HG03432 (cell line): ENCODE measurements around the gene DLG2.

Experiments used
- ATAC-seq: cut with Tn5 transposase; IDR thresholded peaks from one replicate; pipeline ENCODE4 v1.9.1; 2021; ENCODE audit warnings: mild to moderate bottlenecking, moderate library complexity; ENCODE audit not compliant: unreplicated experiment

The DLG2 gene

DNA sequence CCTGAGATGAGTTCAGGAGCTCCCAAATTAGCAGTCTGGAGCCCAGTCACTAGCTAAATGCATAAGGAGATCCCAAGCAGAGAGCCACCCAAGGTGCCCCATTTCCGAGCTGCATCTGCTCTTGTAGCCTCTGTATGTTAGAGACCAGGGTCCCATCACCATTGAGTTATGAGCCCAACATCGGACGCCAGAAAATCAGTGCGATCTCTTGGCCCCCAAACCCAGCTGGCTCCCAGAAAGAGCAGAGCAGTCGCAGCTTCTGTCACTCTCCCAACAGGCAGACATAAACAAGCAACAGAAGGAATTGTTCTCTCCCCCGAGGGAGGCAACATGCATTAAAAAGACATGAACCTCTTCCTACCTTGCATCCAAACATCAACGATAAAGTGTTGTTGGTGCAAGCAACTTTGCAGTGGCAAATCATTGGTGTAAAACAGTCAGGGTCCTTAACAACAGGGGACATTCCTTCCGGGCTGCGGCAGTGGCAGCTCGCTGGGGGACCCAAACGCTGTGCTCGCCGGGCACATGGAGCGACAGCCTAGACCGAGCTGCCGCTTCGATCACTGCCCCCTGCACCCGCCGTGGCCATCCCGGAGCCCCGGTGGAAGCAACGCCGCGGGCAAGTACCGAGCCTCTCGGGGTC lies 907.1 kb downstream of the DLG2 start:
- ATAC-seq: no peak

DNA sequence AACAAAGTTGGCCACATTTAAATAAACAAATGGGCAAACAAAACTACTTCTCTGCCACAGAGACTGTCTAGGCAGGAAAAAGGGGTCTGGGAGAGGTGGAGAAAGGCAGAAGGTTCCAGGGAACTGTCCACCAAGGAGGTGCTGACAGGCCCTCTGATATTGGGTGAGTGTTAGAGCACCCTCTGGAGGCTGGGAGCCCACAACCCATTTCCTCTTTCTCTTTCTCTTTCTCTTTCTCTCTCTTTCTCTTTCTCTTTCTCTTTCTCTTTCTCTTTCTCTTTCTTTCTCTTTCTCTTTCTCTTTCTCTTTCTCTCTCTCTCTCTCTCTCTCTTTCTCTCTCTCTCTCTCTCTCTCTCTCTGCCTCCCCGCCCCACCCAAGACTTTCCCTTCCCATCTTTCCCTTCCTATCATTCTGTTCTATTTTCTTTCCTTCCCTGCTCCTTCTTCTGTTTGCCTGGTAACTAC lies 912.8 kb downstream of the DLG2 start:
- peak; percentile 93 for ATAC-seq

DNA sequence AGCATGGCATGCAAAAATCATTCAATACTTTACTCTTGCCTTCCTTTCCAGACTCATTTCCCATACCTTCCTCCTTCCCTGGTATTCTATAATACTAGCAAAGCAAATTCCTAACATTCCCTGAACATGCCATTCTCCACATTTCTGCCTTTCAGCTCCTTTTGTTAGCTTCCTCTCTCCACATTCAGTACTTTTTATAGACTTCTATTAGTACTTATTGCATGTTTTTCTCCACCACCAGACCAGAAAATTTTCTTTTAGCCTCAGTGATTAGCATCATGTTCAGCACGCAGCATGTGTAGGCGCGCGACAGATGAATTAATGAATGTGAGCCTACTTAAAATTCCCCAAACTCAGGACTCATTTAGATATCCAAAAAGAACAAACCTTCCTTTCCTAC lies 935.3 kb downstream of the DLG2 start:
- ATAC-seq: no peak

DNA sequence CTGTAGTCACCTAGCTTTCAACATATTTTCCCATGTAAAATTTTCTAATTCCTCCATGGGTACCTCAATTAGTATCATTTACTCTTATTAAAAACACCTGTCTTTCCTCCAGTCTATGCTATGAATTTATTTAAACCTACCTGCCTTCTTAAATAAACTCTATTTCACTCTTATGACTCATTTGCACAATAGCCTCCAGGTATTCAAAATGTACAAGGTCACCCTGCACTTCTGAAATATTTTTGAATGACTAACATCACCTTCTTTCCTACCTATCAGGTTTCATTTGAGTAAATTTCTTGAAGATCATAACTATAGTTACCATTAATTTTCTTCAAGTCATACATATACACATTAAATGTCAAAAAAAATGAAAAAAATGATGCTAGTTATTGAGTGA lies 939.7 kb downstream of the DLG2 start:
- ATAC-seq: no peak

DNA sequence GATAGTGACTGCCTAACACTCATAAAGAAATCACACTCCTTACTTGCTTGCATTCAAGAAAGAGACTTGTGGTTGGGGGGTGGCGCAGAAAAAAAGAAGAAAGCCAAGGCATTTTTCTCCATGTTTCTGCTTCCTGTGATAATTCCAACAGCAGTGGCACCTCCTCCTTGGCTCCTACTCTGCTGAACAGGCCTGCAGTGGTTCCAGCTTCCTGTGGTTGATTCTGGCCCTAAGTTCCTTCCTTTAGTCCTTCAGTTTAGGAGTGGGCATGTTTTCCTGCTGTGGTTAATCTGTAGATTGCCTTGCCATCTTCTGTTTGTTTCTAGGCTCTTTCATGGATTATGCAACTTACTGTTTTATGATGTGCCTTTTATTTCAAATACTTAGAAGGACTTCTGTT lies 940.4 kb downstream of the DLG2 start:
- ATAC-seq: no peak

DNA sequence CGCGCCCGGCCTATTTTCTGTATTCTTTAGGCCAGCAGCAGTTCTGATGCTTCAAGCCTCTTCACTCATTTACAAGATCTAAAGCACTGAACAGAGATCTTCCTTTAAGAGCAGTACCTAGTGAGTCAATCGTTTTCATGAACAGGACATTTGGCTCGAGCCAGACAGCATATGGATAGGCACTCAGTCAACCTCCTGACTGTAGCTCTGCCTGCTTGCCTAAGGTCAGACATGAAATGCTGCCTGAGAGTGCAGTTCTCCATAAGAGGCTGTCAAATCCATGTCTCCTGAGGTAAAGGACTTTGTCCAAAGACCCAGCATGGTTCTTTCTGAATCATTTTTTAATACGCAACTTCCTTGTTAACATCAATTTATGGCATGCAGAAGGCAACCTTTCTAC lies 941.2 kb downstream of the DLG2 start:
- ATAC-seq: no peak

DNA sequence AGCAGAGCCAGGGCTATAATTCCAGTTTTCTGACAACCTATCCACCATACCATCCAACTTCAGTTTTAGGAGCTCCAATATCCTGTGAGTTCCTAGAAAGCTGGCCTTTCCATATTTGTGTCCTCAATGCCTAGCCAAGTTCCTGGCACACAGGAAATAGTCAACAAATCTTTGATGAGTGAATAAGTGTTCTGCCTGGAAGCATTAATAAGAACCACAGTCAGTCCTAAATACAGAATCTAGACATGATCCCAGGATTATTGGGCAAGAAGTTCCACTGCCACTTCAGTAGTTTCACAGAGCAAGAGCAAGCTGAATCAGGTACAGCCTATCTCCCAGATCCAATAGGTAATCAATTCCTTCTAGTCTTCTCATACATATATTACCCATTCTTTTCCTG lies 942.0 kb downstream of the DLG2 start:
- ATAC-seq: no peak

DNA sequence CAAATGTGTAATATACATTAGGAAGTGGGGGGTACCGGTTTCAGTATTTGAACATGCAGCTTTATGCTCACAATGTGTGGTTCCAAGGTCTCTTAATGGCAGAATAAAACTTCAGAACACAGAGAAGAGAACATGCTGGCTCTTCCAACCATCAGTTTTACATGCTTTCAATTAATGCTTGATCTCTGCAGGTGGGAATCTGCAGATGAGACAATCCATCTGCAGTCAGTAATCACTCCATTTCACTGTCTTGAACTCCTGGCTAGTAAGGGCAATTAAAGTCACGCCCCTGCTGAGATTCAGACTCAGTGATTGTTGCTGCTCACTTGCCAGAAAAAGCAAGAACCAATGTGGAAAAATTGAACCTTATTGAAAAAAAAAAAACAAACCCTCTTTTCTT lies 945.7 kb downstream of the DLG2 start:
- no peak for ATAC-seq

DNA sequence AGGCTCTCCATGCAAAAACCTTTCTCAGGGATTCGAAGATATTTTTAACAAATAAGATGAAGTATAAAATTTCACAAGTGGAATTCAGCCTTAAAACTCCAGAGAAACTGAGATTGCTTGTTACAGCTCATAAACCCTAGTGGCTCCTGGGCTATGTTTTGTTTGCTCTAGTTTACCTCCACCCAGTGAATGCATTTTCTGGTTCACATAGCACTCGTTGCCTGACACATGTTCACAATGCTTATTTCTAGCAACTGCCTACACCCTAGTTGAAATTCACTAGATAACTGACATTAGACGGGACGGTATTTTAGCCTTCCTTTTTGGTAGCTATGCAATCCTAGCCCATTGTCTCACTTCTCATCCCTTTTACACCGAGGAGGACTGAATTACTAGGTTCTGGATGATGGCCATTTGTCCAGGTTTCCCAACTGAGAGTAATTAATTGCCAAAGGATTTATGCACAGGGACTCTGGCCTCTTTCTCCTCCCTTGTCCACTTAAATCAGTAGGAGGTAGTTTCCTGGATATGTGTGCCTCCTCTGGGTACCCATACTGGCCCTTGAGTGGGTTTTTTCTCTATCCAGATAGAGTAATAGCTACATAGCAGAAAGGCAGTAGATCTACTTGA lies 951.6 kb downstream of the DLG2 start:
- ATAC-seq: no peak

DNA sequence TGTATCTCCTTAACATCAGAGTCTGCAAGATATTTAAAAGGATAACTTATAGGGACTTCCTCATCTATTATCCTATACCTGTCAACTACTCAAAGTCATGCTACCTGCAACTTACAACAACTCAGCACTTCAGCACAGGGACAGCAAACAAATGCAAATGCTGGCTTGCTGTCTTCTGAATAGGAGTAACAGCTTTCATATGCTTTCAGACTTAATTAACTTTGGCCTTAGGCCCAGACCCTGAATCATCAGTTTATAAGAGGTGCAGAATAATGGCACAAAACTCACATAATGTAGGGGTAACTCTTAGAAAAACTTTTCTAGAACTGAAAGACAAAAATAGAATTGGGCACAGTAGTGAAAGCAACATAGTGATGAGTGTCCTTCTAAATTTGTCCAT lies 953.4 kb downstream of the DLG2 start:
- ATAC-seq: no peak

DNA sequence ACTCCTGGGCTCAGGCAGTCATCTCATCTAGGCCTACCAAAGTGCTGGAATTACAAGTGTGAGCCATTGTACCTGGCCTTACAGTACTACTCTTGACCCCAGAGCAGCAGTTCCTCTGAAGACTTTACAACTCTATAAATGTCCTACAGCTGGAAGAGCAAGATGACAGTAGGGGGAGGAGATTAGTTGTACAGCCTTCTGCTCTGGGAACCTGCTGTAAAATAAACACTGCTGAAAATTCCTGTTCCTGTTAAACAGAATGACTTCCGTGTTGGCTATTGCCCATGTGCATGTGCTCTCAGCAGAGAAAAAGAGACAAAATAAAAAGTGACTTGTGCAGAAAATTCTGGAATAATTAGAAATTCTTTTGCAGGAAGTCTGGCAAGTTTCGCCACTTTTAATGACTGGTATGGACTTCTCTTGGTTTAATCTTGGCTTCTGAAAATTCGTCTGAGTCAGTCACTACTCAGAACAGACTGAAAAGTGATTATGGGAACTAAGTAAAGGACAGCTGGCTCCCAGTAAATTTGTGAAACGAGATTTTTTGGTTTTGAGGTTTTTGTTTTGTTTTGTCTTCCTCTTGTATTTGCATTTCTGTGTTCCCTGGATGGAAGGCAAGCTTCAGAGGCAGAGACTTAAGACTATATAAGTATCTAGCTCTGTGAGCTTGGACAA lies 955.7 kb downstream of the DLG2 start:
- ATAC-seq: no peak

DNA sequence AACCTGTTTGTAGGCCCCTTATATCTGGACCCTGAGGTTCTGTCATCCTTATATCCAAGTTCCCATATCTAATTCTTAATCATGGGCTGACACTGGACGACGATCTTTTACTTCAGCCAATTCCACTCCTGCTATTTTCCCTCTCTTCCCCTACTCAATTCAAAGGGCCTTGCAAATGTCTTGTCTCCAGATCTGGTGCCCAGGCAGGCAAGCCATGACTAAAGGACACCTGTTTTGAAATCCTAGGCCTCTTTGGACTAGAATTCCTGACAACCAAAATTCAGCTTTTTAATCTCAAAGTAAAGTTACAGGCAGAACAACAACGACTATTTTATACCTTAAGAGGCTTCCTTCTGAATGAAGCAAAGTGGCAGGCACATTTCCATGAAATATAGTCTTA lies 963.4 kb downstream of the DLG2 start:
- no peak for ATAC-seq

DNA sequence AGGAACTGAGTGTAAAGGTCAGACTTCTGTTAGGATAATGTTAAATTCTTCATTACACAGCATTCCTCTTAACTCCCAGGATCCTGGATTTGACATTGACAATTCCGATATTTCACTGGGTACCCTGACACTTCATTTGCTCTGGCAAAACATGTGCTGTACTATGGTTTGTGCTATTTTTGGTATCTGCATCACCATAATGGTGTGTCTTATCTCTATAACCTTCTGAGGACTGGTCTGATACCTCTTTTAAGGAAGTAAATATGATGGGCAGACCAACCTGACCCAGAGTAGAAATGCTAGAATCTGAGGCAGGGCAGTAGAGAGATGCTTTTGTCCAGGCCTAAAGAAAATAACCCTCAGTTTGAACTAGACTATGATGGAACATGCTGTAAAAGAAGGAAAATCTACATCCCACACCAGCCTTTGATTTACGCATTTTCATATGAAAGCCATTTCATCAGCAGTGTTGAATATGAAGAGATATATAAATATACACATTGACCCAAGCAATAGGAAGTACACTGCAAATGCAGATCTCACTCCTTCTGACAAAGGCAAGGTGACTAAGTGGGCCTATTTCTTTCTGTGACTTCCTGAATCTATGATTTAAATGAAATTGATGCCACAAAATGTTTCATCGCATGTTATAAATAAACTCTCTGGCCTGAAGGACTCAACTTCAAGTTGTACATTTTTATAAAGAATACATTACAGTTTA lies 966.7 kb downstream of the DLG2 start:
- ATAC-seq: no peak

DNA sequence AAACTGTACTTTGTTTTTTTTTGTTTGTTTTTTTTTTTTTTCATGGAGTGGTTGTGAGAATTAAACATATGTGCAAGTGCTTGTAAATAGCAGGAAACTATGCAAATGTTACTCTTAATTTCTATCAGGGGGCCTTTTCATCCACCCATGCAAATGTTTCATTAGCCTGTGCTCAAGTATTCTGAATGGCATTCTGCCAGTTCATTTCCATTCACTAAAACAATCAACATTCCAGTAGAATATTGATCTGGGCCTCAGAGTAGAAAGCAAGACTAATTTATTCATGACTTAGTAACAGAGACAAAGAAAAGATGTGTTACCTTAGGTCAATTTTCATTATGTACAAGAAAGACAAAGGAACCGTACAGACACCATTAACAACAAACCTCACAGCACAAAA lies 971.4 kb downstream of the DLG2 start:
- ATAC-seq: no peak

DNA sequence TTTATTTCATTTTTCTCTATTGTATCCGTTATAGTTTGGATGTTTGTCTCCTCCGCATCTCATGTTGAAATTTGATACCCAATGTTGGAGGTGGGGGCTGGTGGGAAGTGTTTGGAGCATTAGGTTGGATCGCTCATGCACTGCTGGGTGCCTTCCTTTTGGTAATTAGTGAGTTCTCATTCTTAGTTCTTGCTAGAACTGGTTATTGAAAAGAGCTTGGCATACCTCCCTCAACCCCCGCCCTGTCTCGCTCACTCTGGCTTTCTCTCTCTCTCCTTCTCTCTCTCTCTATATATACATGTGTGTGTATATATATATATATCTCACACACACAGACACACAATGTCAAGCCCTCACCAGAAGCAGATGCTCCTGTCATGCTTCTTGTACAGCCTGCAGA lies 978.7 kb downstream of the DLG2 start:
- no peak for ATAC-seq

DNA sequence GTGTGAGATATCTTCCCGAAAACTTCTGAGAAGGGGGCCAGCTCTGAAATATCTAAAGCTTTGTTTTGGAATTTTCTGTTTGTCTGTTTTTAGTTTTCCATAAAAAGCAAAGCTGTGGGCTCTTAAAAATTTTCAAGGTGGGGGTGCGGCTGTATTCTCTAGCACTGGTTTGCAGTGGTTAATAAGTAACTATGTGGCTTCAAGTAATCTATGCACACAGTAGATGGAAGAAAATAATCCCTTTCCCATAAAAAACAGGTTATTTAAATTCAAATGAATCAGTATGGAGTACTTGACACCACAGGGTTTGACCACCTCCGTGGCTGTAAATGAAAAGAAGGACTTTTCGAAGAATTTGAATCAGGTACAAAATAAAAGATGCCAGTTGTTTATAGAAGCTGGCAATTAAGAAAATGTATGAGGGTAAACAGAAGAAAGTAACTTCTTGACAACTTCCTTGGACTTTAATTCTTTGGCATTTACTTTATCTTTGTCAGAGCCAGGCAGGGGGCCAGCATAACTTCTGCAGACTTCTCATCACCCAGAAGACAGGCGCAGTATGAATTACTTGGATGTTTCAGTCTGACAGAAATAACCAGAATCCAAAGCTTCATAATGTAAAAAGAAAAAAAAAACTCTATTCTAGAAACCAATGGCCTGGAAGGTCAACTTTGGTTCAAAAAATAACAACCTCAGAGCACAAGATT lies 981.0 kb downstream of the DLG2 start:
- no peak for ATAC-seq

DNA sequence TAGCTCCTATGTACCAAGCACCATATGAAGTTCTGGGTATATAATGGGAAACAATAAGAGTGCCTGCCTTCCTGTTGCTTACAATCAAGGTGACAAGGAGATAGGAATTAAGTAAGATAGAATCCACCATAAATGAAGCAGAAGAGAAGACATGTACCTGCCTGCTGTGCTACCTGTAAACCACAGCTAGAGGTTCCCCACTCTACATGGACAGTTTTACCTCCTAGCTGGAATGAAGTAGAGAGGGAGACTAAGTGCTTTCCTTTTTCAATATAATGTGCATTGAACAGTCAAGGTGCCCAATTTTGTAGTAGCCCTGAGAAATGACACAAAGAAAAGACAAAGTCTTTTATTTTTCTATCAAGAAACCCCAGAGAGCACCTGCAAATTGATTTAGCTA lies 984.6 kb downstream of the DLG2 start:
- no peak for ATAC-seq

DNA sequence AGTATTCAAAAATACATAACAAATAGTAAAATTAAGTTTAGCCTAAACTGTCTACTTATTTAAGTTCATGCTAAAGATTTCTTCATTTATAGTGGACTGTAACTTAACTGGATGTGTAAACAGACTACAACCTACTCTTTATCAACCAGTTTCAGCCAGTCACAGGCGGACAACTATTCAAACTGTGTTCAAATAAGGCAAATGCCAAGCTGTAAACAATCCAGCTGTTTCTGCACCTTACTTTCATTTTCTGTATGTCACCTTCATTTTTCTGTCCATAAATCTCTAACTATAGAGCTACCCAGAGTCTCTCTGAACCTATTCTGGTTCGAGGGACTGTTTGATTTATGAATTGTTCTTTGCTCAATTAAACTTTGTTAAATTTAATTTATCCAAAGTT lies 992.8 kb downstream of the DLG2 start:
- ATAC-seq: no peak

DNA sequence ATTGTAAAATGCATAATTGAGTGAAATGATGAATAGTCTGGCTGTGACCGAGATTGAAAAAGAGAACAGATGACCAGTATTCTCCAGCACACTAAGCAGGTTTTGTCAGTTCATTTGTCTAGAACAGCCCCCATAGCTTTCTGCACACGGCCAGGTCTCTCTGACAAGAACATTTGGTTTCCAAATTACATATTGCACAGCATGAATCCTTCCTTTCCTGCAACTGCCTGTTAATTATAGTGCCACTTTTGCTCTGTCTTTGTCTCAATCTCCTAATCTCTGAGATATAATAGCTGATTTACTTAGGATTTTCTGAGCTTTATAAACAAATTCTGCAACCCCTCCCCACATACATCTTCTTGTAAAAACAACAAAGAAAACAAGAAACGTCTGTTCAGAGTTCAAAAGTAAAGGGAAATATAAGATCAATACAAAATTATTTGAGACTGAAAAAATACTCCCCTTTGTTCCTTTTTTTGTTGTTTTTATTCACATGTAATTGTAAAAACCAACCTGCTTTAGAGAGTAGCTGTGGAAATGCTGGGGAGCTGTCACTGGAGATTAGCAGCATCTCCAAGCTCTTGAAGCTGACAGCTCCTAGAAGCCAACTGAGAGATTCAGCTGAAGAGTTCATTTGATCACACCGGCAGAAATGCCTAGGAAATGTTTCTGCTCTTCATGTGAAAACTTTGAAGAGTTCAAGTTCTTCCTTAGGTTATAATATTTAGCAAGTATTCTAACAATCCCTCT lies 998.1 kb downstream of the DLG2 start:
- ATAC-seq: no peak

DNA sequence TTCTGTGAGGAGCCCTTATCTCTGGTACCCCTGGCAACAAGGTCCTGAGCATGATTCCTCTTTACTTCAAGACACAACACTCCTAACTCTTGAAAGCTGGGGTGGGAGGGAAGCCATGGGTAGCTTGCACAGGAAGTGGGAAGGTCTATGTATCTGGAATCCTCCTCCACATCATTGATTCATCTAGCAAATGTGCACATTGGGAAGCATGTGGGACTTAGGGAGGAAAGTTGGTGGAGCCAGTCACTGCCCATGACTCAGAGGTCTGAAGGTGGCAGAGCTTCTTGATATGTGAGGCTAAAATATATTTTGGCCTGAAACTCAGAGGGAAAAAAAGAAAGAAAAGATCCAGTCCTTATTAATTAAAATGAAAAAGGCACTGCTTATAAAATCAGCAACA lies 1000.9 kb downstream of the DLG2 start:
- no peak for ATAC-seq
